ENCODE results near the gene ANXA5.

DNA sequence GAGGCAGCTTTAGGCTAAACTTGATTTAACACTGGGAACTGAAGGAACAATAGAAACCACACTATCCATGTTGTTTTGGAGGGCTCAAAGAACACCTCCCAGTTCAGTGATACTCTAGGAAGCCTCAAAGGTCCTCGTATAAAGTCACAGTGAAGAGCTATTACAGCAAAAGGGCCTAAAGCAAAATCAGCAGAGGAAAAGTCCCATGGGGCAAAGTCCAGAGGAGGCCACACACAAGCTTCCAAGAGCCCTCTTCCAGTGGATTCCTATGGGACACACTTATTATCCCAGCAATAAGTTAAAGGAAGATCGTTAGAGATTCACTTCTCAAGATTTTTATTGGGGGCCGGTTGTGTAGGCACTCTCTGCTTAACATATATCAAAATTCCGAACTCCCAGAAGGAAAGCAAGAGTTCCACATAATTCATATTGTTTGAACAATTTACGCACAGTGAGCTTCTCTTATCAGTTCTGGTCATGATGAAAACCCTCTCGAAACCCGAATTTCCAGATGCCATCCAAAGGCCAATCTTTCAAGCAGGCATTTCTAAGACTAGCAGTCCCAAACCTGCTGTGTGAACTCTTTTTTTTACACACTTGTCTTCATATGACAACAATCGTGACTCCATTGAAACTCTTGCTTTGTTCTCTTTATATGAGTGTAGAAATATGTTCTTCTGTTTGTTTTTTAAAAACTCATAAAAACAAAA lies 53.7 kb downstream of the ANXA5 start:
- TF ChIP-seq EZH2phosphoT487 (IDR thresholded peaks at IDR 0.05; ENCODE audit: borderline replicate concordance, low read depth): no peak
- TF ChIP-seq, protein P1, sequence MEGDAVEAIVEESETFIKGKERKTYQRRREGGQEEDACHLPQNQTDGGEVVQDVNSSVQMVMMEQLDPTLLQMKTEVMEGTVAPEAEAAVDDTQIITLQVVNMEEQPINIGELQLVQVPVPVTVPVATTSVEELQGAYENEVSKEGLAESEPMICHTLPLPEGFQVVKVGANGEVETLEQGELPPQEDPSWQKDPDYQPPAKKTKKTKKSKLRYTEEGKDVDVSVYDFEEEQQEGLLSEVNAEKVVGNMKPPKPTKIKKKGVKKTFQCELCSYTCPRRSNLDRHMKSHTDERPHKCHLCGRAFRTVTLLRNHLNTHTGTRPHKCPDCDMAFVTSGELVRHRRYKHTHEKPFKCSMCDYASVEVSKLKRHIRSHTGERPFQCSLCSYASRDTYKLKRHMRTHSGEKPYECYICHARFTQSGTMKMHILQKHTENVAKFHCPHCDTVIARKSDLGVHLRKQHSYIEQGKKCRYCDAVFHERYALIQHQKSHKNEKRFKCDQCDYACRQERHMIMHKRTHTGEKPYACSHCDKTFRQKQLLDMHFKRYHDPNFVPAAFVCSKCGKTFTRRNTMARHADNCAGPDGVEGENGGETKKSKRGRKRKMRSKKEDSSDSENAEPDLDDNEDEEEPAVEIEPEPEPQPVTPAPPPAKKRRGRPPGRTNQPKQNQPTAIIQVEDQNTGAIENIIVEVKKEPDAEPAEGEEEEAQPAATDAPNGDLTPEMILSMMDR (IDR thresholded peaks at IDR 0.05): no peak
- no peak for TF ChIP-seq POLR2AphosphoS5 (IDR thresholded peaks at IDR 0.05; ENCODE audit: low read depth, low read length)
- no peak for TF ChIP-seq SMC3 (IDR thresholded peaks at IDR 0.05; ENCODE audit: low read depth, low read length)
- no peak for TF ChIP-seq RCOR1 (IDR thresholded peaks at IDR 0.05; ENCODE audit: low read length)
- no peak for TF ChIP-seq RFX5 (IDR thresholded peaks at IDR 0.05; ENCODE audit: low read length)
- TF ChIP-seq, protein P2, sequence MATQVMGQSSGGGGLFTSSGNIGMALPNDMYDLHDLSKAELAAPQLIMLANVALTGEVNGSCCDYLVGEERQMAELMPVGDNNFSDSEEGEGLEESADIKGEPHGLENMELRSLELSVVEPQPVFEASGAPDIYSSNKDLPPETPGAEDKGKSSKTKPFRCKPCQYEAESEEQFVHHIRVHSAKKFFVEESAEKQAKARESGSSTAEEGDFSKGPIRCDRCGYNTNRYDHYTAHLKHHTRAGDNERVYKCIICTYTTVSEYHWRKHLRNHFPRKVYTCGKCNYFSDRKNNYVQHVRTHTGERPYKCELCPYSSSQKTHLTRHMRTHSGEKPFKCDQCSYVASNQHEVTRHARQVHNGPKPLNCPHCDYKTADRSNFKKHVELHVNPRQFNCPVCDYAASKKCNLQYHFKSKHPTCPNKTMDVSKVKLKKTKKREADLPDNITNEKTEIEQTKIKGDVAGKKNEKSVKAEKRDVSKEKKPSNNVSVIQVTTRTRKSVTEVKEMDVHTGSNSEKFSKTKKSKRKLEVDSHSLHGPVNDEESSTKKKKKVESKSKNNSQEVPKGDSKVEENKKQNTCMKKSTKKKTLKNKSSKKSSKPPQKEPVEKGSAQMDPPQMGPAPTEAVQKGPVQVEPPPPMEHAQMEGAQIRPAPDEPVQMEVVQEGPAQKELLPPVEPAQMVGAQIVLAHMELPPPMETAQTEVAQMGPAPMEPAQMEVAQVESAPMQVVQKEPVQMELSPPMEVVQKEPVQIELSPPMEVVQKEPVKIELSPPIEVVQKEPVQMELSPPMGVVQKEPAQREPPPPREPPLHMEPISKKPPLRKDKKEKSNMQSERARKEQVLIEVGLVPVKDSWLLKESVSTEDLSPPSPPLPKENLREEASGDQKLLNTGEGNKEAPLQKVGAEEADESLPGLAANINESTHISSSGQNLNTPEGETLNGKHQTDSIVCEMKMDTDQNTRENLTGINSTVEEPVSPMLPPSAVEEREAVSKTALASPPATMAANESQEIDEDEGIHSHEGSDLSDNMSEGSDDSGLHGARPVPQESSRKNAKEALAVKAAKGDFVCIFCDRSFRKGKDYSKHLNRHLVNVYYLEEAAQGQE (IDR thresholded peaks at IDR 0.05; ENCODE audit: low read depth, low read length): no peak
- TF ChIP-seq GATA2 (CRISPR knock-in tag; IDR thresholded peaks at IDR 0.05): no peak
- TF ChIP-seq, protein P3, sequence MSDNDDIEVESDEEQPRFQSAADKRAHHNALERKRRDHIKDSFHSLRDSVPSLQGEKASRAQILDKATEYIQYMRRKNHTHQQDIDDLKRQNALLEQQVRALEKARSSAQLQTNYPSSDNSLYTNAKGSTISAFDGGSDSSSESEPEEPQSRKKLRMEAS (IDR thresholded peaks at IDR 0.05; ENCODE audit: low read depth): no peak
- TF ChIP-seq EP300 (IDR thresholded peaks at IDR 0.05; ENCODE audit: borderline replicate concordance in 1 of 2, low read depth in 1 of 2, low read length in 1 of 2): no peak
